ENCODE data around the gene ID3.
"Not testable (repeated sequence)": the region's sequence is repeated elsewhere in the genome, so short reads cannot be mapped to it uniquely, and the experiment has no call there.

The ID3 gene

DNA sequence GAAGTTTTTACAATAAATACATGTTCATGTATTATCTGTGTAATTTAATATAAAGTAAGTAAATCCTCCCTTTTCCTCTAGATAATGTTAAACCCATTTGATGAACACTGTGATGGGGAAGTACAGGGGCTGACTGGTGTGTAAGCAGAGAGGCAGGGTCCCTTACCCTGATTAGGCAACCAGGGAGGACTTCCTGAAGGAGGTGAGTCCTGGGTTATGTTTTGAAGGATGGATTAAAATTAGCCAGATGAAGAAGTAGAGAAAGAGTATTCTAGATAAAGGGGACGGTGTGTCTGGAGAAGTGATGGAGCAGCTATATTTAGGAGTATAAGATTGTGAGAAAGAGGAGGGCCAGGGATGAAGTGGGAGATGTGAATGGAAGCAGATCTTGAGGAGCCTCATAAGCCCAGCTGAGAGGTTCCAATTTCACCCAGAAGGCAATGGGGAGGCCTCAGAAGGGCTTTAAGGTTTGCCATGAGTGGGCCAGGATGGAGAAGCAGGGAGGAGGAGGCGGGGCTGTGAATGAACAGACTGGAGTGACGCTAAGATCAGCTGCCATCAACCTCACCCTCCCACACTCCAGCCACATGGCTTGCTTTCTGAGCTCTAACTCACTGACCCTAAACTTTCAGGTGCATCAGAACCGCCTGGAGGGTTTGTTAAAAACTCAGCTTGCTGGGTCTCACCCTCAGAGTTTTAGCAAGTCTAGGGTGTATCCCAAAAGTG, 30.9 kb upstream of the ID3 start:
- DNase-seq (ENCODE audit: low read depth, low spot score) = no peak
- H3K27ac ChIP-seq = peak overlapping the region; percentile 68

DNA sequence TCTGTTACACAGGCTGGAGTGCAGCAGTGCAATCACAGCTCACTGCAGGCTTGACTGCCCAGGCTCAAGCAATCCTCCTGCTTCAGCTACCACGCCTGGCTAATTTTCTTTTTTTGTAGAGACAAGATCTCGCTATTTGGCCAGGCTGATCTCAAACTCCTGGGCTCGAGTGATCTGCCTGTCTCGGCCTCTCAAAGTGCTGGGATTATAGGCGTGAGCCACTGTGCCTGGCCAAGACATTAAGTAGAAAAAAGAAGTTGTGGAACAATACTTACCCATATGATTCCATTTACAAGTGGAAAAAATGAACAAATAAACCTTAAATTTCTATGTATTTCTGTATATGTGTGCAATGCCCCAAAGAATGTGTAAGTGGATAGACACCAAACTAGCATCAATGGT, 30.3 kb upstream of the ID3 start:
- peak overlapping the region; percentile 68 for H3K27ac ChIP-seq
- DNase-seq (ENCODE audit: low read depth, low spot score) = no peak

DNA sequence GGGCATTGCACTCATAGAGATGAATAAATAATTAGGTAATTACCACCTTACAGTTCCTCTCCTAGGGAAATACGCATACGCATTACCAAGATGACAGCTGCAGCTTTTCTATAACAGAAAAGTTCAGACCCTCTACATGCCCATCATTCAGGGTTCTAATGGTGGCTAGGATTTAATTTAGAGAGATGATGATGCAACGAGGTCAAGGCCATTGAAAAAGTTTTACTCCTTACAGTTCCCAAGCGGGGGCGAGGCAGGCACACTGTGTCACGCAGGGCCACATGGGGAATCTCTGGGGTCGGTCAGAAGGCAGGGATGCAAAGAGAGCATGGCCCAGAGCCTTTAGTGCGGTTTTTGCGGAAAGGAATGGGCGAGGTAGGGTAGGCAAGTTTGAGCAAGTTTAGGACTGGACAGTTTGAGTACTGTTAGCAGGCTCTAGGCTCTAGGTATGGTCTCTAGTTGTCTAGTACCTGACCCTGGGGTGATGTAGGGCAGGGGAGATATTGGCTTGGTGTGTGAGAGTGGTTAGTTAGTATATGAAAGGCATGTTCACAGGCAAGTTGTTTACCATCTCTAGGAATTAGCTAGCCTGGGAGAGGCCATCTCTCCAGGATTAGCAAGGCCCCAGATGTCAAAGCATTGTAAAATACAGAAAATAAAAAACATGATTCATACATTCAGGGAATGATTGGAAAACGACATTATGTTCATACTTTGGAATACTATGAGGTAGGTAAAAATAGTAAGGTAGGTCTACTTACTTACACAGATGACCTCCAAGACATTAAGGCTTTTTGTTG, 29.6 kb upstream of the ID3 start:
- DNase-seq (ENCODE audit: low read depth, low spot score) = no peak
- H3K27ac ChIP-seq = peak overlapping the region; percentile 68

DNA sequence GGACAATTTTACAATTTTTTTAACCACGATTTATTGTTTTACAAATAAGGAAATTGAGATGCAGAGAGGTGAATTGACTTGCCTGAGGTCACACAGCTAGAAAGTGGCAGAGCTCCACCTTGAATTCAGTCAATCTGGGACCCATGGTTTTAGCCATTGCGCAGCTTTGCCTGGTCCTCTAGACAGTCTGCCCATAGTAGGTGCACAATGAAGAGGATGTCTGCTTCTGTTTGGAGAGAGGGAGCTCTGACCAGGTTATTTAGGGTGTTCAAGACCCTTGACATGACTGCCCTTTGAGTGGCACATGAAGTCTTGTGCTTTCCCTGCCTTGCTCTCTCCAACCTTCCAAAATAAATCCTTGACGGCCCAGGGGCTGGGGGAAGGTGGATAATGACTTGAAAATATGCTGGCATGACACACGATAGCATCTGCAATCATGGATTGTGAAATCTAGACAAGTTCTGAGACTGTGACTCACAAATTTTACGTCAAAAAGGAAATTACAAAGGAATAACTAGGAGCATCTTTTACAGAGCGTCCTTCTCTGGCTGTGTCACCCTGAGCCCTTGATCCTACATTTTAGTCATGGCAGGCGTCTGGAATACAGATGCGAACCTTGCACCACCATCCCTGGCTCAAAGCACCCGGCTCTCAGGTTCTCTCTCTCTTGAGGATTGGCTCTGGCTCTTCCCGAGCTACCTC, 26.2 kb upstream of the ID3 start:
- peak overlapping the region; percentile 78 for H3K27ac ChIP-seq
- DNase-seq (ENCODE audit: low read depth, low spot score) = peak; percentile 84

DNA sequence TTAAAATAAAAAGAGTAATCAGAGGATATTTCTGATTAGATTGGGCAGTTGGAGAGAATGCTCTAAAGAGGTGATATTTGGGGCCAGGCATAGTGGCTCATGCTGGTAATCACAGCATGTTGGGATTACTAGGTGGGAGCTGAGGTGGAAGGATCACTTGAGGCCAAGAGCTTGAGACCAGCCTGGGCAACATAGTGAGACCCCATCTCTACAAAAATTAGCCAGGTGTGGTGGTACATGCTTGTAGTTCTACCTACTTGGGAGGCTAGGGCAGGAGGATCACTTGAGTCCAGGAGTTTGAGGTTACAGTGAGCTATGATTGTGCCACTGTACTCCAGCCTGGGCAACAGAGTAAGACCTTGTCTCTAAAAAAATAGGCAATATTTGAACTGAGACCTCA, 24.4 kb upstream of the ID3 start:
- not testable (repeated sequence) for H3K27ac ChIP-seq; DNase-seq (ENCODE audit: low read depth, low spot score)

DNA sequence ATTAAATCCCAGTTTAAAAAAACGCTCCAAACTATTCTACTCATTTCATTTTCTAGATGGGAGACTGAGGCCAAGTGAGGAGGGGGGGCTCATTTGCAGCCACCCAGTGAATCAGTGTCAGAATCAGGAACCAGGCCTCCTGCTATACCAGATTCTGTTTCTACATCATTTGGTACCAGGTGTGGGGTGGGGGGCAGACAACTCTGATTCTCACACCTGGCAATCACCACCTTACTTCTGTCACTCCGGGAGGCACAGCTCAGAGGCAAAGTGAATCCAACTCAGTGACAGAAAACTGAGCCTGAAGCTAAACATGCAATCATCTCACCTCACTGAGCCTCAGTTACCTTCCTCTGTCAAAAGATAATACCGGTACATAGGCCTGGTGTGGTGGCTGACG, 23.5 kb upstream of the ID3 start:
- H3K27ac ChIP-seq = no peak overlapping the region
- DNase-seq (ENCODE audit: low read depth, low spot score) = no peak

DNA sequence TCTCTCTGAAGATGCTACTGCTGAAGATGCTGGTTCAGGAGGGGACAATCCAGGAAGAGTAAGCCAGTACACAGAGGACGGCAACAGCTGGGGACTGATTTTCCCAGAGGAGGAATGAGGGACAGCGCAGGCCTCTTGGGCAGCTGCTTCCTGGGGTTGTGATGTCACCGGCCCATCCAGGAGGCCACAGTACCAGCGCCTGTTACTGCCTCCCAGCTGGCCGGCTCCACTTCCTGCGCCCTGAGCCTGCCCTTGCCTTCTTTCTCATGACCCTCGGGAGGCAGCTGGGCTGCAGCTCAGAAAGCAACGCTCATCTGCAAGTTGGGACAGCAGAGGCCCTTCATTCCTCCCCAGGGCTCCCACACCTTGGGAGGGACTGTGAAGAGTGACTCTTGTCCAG, 21.9 kb upstream of the ID3 start:
- no peak overlapping the region for H3K27ac ChIP-seq
- DNase-seq (ENCODE audit: low read depth, low spot score) = no peak

DNA sequence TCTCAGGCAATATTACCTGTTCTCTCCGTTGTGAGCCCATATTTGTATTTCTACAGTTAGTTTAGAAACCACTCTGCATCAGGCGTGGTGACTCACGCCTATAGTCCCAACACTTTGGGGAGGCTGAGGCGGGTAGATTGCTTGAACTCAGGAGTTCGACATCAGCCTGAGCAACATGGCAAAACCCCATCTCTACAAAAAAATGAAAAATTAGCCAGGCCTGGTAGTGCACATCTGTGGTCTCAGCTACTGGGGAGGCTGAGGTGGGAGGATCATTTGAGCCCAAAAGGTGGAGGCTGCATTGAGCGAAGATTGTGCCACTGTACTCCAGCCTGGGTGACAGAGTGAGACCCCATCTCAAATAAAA, 19.7 kb upstream of the ID3 start:
- H3K27ac ChIP-seq = no peak overlapping the region
- DNase-seq (ENCODE audit: low read depth, low spot score) = no peak

DNA sequence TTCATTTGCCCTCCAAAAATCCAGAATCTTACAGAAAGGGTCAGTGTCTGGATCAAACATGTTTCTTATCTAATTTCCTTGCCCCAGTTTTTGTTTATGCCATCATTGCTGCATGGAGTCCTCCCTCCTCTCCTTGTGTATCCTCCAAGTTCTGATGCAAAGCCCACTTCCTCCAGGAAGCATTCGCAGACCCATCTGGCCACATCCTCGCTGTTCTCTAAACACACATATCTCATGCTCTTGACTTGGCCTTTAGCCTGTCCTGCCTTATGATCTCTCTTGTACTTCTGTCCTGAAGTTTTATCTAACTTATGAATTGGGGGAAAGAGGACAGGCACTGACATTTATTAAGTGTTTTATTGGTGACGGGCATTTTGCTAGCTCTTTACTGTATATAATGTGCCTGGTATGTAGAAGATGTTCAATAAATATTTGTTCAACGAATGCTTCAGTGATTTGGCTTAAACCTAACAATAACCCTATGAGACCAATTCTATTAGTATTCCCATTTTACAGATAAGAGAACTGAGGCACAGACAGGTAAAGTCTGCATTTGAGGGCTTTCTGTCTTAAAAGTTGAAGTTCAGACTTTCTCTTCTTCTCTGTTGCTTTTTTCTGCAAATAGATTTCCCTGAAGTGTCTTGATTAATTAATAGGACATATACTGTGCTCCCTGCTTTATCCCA, 19.2 kb upstream of the ID3 start:
- no peak for DNase-seq (ENCODE audit: low read depth, low spot score)

DNA sequence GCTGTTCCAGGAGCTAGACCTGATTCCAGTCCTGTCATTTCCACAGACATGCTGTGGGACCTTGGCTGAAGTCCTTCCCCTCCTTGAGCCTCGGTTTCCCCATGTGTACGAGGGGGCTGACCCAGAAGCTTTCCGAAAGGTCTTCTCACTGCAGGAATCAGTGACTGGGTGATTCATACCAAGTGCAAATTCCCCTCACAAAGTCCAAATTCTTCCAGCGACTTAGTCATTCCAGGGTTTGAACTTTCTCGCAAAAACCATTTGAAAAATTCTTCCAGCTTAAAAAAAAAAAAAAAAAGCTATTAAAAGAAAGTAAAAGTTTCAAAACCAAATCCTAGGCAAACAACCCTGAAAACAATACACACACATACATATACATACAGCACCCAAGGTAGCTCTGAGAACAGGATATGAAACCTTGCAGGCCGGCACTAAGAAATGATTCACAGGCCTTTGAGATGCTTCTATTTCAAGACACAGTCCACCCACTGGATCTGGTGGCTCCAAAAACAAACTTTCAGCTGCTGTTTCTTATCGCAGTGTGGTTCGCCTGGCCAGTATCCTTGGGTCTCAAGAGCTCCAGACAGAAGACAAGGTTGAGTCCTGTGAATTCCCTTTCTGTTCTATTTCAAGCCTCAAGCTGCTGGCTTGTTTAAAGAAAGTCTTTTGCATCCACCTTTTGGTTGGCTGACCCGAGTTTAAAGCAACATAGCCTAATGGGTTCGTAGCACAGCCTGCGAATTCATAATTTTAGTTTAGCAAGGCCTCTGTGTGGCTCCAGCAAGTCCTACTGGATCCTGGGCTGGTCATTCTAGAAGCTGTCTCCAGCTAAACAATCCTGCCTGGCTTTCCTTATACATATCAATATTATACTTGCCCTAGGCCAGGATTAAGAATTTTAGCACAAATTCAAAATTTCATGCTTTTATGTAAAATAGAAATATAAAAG, 18.0 kb upstream of the ID3 start:
- H3K27ac ChIP-seq = peak overlapping the region; percentile 38
- DNase-seq (ENCODE audit: low read depth, low spot score) = no peak

More for the DNA sequence above, 19.2 kb upstream of the ID3 start:
- no peak overlapping the region for H3K27ac ChIP-seq

DNA sequence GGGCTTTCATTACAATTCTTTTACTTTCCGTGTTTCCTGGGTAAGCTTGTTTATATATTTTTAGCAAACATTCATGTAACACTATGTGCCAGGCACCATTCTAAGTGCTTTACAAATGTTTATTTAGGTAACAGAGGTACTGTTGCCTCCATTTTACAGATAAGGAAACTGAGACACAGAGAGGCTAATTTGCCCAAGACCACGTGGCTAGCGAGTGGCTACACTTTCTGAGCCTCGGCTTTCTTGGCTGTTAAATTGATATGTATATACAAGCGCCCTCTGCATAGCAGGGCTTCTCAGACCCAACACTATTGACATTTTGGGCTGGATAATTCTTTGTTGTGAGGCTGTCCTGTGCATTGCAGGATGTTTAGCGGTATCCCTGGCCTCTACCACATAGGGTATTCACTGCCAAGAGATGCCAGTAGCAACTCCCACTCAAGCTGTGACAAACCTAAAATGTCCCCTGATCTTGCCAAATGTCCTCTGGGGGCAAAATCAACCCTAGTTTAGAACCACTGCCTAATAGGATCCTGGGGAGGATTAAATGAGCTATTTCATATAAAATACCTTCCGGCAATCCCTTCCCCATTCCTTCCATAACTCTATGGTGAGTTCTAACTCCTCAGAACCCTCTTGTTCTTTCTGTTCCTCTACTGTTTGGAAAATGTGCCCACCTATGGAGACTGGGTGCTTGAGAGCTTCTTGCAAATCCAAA, 17.2 kb upstream of the ID3 start:
- peak overlapping the region; percentile 38 for H3K27ac ChIP-seq

DNA sequence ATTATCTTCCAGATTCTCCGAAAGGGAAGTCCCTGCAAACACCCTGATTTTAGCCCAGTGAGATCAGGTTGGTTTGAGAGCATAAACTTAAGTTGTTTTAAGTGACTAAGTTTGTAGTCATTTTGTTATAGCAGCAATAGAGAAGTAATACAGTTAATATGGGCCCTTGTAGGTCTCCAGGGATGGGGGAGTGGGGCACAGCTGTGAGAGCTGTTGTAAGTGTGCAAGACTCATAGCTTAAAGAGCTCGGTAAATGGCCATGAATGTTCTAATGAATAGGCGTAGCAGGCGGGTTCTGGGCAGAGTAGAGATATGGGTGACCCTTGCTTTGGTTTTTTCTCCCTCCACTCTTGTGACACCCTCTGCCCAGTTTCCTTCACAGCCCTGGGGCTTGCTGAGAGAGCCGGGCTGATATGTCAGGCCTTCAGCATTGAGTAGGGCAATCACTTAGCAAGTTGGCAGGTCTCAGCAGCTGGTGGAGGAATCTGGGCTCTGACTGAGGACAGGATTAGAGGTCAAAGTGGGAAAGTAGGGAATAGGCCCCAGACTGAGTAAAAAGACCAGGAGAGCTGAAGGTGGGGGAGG, 16.0 kb upstream of the ID3 start:
- DNase-seq (ENCODE audit: low read depth, low spot score) = no peak
- no peak overlapping the region for H3K27ac ChIP-seq

More for the DNA sequence above, 17.2 kb upstream of the ID3 start:
- no peak for DNase-seq (ENCODE audit: low read depth, low spot score)

DNA sequence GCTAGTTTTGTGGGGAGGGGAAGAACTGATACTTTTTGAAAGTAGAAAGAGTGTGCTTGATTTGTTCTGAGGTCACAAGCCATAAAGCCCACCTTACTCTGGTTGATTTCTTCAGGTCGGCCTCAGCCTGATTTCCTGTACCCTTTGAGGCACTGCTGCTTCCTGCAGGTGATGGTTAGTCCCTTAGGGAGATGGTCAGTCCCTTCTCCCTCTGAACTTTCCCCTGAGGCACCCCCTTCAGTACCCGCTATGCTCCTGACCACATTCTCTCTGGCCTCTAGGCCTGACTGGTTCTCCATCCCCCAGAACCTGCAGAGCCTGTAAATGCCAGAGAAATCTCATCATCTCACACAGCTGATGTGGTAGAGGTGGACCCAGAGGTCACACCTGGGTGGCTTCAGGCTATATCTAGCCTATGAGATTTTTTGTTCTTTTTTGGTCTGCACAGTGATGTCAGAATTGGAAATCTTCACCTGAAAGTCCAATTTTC, 15.0 kb upstream of the ID3 start:
- H3K27ac ChIP-seq = no peak overlapping the region
- no peak for DNase-seq (ENCODE audit: low read depth, low spot score)

DNA sequence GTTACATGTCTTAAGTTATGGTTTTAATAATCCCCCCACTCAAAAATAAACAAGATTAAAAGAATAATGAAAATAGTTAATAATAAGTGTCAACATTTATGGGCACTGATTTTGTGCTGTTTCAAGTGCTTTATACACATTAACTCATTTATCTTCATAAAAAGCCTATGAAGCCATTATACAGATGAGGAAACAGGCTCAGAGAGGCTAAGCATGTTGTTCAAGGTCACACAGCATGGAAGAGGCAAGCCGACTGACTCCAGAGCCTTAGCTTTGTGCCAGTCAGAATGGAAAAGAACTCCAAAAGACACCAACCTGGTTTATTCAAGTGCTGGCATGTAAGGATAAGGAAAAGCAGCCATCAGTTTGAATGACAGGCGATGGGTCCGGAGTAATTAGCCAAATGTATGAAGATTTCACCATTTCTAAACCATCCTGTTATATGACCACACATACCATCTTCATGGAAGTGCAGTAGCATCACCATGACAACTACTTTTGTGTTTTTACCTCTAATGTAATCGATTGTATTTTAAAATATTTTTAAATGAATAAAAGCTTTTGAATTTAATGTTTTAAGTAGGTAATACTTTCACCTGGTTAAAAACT, 14.4 kb upstream of the ID3 start:
- no peak overlapping the region for H3K27ac ChIP-seq
- no peak for DNase-seq (ENCODE audit: low read depth, low spot score)

DNA sequence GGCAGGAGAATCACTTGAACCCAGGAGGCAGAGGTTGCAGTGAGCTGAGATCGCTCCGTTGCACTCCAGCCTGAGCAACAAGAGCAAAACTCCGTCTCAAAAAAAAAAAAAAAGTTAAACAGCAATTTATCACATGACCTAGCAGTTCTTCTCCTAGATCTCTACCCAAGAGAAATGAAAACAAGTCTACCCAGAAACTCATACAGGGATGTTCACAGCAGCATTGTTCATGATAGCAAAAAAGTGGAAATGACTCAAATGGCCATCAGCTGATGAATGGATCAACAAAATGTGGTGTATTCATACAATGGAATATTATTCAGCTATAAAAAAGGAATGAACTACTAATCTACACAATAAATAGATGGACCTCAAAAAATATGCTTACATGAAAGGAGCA, 12.2 kb upstream of the ID3 start:
- DNase-seq (ENCODE audit: low read depth, low spot score) = no peak
- no peak overlapping the region for H3K27ac ChIP-seq

DNA sequence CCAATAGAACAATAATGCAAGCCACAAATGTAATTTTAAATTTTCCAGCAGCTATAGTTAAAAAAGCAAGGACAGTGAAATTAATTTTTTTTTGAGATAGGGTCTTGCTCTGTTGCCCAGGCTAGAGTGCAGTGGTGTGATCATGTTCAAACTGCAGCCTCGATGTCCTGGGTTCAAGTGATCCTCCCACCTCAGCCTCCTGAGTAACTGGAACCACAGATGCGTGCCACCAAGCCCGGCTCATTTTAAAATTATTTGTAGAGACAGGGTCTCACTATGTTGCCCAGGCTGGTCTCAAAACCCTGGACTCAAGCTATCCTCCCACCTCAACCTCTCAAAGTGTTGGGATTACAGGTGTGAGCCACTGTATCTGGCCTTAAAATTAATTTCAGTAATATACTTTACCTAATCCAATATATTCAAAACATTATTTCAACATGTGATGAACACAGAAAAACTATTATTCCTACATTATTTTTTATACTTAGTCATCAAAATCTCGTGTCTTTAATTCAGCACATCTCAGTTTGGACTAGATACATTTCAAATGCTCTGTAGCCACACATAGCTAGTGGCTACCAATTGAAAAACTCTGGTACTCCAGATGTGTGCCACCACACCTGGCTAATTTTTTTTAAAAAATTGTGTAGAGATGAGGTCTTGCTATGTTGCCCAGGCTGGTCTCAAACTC, 10.8 kb upstream of the ID3 start:
- DNase-seq (ENCODE audit: low read depth, low spot score) = no peak

DNA sequence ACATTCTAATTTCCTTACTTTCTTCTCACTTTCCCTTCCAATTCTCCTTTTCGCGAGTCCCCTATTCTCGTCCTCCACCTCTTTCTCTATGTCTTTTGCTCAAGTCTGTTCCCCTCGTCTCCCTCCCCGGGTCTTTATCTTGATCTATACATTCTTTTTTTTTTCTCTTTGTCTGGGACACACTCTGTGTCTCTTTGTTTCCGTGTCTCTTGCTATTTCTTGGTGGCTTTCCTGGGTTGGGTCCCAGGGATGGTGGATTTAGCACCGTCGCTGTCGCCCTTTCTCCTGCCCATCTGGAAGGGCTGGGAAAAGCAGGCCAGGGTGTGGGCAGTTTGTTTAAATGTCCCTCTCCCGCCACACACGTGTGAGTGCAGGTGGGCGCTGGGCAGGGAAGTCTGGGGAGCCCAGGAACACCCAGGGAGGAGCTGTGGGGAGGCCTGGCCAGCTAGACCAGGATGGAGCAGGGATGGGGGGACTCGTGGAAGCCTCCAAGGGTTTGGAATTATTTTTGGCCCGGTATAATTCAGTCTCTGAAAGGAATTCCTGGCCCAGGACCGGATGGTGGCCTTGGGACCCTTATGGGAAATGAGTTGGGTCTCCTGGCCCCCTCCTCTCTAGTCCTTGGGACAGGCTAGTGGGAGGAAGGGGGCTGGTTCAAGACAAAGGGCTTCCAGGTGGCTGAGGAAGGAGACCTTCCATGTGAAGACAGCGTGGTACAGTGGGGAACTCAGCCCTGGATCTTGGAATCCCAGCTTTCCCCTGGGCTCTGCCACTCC, 9.5 kb upstream of the ID3 start:
- DNase-seq (ENCODE audit: low read depth, low spot score) = no peak
- no peak overlapping the region for H3K27ac ChIP-seq

More for the DNA sequence above, 10.8 kb upstream of the ID3 start:
- H3K27ac ChIP-seq = no peak overlapping the region

All from epithelial cell of prostate (primary cell).